Muscle layer of colon (tissue), 2 donors: ENCODE data around the gene ITIH5.
A peak's percentile ranks its signal among the peaks of the same experiment; 100 is the strongest.
"Not testable (repeated sequence)": the region's sequence is repeated elsewhere in the genome, so short reads cannot be mapped to it uniquely, and the experiment has no call there.

Experiments used
- H3K27ac ChIP-seq: one replicate; pipeline ENCODE4 v1.7.0; 2013; ENCODE audit warnings: low read depth, mild to moderate bottlenecking, low read length, moderate library complexity
- H3K27me3 ChIP-seq, 2 donors: one replicate each; pipeline ENCODE4 v1.7.0; 2013; ENCODE audit warnings: low read length in 2 of 2, mild to moderate bottlenecking in 2 of 2; ENCODE audit not compliant: insufficient read depth in 2 of 2, control insufficient read depth in 1 of 2
- H3K36me3 ChIP-seq: one replicate; pipeline ENCODE4 v1.7.0; 2013; ENCODE audit warnings: mild to moderate bottlenecking, low read length; ENCODE audit not compliant: insufficient read depth
- H3K4me1 ChIP-seq: one replicate; pipeline ENCODE4 v1.7.0; 2013; ENCODE audit warnings: mild to moderate bottlenecking, low read length; ENCODE audit not compliant: insufficient read depth
- H3K4me3 ChIP-seq, 2 donors: one replicate each; pipeline ENCODE4 v1.7.0; 2013; ENCODE audit warnings: low read length in 2 of 2, low read depth in 1 of 2, mild to moderate bottlenecking in 1 of 2, moderate library complexity in 1 of 2
- H3K9ac ChIP-seq: one replicate; pipeline ENCODE4 v1.7.0; 2013; ENCODE audit warnings: low read length
- H3K9me3 ChIP-seq: one replicate; pipeline ENCODE4 v1.7.0; 2013; ENCODE audit warnings: mild to moderate bottlenecking, low read length
- donor health status: abdominal sarcoma.
- donor health status: Adenocarcinoma of cecum.

Gene ITIH5

DNA sequence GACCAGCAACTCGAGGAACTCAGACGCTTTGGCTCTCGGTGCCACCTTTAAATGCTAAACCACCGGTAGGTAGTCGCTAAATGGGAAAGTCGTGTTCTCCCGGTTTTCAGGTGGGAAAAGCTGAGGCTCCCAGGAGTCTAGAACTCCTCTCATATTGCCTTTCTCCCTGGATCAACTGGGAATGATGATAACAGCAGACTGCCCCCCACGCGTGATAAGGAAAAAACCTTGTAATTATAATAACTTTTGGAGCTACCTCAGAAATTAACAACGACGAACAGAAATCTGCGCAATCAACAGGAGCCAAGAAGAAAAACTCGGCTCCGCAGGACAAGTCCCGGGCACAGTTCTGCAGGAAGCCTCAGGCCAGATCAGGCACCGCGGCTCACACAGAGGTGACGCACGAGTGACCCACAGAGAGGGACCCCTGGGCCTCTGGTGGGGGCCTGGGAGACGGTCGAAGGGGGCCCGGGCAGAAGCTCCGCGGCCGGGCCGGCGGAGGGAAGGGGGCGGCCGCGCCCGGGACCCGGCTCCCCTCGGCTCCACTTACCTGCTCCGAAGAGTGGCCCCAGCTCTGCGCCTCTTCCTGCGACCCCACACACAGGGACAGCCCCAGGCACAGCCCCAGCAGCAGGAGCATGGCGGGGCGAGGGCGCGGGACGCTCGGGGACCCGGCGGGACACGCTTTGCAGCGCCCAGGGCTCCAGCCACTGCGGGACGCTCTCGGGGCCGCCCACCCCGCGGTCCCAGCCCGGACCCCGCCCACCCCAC is at the start of gene ITIH5:
TSS of gene ITIH5 (minus strand) at position 714 of the 771 bp plus-strand sequence. CDS start at position 640, 74 bp downstream.
- H3K4me1 ChIP-seq: peaks cover 41% of the 10 kb centered on the region
- H3K27ac ChIP-seq: peak within 1 kb of the TSS; percentile 98

DNA sequence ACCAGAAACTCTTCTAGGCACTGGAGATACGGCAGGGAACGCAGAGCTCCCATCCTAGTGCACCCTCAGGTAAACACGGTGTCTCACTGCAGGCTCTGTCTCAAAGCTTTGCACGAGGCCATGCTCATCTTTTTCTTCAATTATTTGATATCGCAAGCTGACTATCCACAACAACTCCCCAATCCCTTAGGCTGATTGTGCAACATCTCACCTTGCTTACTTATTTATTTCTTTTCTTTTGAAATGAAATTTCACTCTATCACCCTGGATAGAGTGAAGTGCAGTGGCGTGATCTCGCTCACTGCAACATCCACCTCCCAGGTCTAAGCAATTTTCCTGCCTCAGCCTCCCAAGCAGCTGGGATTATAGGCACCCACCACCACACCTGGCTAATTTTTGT is 48.7 kb upstream of the ITIH5 start:
- no peaks in the 10 kb centered on the region for H3K27me3 ChIP-seq
- no peaks in the 10 kb centered on the region for H3K4me1 ChIP-seq
- no peaks in the 10 kb centered on the region for H3K36me3 ChIP-seq
- no peaks in the 10 kb centered on the region for H3K9me3 ChIP-seq
- no peak overlapping the region for H3K9ac ChIP-seq
- no peak overlapping the region for H3K27ac ChIP-seq
- no peak overlapping the region for H3K4me3 ChIP-seq

More for the DNA sequence above, at the start of gene ITIH5:
- no peaks in the 10 kb centered on the region for H3K36me3 ChIP-seq
- H3K4me3 ChIP-seq: peak within 1 kb of the TSS; percentile 87 to 96
- H3K9me3 ChIP-seq: no peaks in the 10 kb centered on the region
- peaks cover 0 to 8% of the 10 kb centered on the region in 2 donors for H3K27me3 ChIP-seq
- H3K9ac ChIP-seq: peak within 1 kb of the TSS; percentile 55

DNA sequence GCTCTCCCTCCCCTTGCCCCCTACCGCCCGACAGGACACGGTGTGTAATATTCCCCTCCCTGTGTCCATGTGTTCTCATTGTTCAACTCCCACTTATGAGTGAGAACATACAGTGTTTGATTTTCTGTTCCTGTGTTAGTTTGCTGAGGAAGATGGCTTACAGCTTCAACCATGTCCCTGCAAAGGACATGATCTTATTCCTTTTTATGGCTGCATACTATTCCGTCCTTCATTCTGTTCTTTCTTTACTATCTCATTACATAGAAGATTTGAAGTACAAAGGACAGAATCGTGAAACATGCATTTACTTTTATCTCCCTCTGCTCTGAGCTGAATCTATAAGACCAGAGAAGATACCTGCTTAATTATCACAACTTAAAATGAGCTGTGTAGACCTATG is 44.3 kb upstream of the ITIH5 start:
- H3K9ac ChIP-seq, H3K27ac ChIP-seq, H3K4me3 ChIP-seq, H3K36me3 ChIP-seq, H3K4me1 ChIP-seq, H3K9me3 ChIP-seq, H3K27me3 ChIP-seq: not testable (repeated sequence)

DNA sequence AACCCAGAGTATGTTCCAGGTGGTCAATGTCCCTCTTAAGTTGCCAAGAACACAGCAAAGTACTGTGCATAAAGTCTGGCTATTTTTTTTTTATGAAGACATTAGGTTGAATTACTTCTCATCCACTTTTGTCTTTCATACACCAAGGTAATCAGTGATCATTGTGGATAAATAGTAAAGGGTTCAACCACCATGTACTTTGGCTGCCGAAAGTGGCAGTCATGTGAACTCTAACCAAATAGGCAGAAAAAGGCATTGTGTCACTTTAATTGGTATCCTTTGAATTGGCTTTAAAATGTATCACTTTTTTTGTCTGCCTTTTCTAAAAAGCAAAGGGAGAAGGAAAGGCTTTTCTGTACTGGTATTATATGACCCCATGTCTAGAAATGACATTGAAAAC is 43.7 kb upstream of the ITIH5 start:
- H3K27me3 ChIP-seq: no peaks in the 10 kb centered on the region
- no peaks in the 10 kb centered on the region for H3K9me3 ChIP-seq
- no peak overlapping the region for H3K9ac ChIP-seq
- no peaks in the 10 kb centered on the region for H3K36me3 ChIP-seq
- no peak overlapping the region for H3K27ac ChIP-seq
- no peak overlapping the region for H3K4me3 ChIP-seq
- H3K4me1 ChIP-seq: no peaks in the 10 kb centered on the region

DNA sequence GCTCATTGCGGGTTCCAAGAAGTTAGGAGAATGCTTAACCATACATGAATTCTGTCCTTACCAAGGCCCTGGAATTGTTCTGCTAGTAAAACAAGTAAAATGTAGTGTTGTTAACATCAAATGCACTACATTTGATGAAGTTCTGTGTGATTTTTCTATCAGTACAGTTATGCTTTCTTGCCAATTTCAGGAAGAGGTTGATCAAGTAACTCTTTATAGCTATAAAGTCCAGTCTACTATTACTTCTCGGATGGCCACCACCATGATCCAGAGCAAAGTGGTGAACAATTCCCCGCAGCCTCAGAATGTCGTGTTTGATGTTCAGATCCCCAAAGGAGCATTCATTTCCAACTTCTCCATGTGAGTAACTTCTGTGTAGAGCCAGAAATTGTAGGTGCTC is 42.1 kb upstream of the ITIH5 start:
- no peak overlapping the region for H3K27ac ChIP-seq
- H3K9me3 ChIP-seq: no peaks in the 10 kb centered on the region
- no peak overlapping the region for H3K4me3 ChIP-seq
- no peak overlapping the region for H3K9ac ChIP-seq
- no peaks in the 10 kb centered on the region for H3K27me3 ChIP-seq
- H3K4me1 ChIP-seq: peaks cover 4% of the 10 kb centered on the region
- no peaks in the 10 kb centered on the region for H3K36me3 ChIP-seq

DNA sequence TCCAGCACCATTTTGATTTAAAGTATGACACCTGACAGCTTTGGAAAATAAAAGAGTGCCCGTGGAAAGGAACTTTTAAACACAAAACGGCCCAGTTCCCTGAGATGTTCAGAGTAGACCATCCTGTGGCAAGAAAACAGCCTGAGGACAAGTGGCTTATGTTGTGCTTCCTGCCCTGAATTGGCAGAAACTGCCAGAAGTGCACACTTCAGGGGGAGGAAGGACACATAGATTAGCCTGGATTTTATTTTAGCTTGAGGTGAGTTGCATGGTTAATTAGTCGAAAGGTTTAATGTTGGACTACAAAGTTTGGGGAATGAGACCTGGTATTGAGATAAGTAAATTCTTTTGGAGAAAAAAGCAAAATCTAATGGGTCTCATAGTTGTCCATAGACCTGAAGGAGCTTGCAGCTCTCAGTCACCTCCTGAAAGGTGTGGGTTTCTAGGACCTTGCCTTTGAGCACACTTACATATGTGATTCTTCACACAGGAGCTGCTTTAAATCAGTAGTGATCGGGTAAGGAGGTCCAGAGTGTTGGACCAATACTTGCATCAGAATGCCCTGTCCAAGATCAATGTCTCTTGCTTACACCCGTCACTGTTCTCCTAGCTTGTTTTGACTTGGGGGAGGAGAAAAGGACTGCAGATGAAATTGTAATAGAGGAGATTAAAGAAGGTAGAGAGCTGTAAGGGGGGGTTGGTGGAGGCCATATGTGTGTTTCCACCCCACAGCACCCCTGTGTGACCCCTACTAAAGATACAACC is 41.3 kb upstream of the ITIH5 start:
- H3K4me1 ChIP-seq: peaks cover 12% of the 10 kb centered on the region
- no peak overlapping the region for H3K4me3 ChIP-seq
- no peaks in the 10 kb centered on the region for H3K9me3 ChIP-seq
- H3K27ac ChIP-seq: no peak overlapping the region
- no peaks in the 10 kb centered on the region for H3K36me3 ChIP-seq
- no peak overlapping the region for H3K9ac ChIP-seq
- no peaks in the 10 kb centered on the region for H3K27me3 ChIP-seq

DNA sequence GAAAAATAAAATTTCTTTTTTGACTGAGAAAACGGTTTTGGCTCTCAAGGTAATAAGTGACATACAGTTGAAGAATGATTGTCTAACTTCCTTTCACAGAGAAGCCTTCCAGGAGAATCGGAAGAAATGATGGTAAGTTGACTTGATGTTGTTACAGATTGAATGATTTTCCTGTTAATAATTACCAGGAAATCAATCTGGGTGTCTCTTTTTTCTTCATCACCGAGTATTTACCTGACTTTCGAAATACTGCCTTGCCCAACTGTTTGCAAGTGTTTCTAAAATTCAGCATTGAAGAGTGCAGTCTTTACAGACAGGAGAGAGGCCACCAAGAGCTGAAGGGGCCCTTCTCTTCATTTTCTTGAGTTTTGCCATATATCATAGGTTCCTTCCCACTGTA is 40.3 kb upstream of the ITIH5 start:
- Histone ChIP-seq H3K9ac (no peak overlapping the region), H3K9me3 (no peaks in the 10 kb centered on the region), H3K27me3 (no peaks in the 10 kb centered on the region), H3K4me1 (peaks cover 12% of the 10 kb centered on the region), H3K4me3 (no peak overlapping the region), H3K36me3 (no peaks in the 10 kb centered on the region), H3K27ac (no peak overlapping the region)

DNA sequence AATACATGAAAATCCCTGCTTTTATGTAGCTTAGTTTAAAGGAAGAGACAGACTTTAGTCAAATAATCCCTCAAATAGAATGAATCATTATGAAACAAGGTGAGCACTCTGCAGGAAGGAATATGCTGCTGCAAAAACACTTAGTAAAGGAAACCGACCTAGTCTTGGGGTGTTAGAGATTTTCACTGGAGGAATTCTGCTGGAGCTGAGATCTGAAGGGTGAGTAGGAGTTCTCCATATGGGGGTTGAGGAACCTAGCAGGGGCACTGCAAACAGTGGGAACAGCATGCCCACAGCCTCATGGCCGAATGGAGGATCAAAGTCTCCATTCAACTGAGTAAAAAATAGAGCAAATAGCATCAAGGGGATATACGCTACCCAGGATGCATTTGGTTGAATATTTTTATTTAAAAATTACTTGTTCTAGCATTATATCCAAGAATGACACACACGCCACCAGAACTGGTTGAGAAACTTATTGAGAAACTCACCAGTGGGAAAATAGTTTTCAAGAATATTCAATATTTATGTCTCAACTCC is 39.8 kb upstream of the ITIH5 start:
- Histone ChIP-seq H3K4me1 (peaks cover 12% of the 10 kb centered on the region), H3K27ac (no peak overlapping the region), H3K27me3 (no peaks in the 10 kb centered on the region), H3K36me3 (no peaks in the 10 kb centered on the region), H3K4me3 (no peak overlapping the region), H3K9ac (no peak overlapping the region), H3K9me3 (no peaks in the 10 kb centered on the region)

DNA sequence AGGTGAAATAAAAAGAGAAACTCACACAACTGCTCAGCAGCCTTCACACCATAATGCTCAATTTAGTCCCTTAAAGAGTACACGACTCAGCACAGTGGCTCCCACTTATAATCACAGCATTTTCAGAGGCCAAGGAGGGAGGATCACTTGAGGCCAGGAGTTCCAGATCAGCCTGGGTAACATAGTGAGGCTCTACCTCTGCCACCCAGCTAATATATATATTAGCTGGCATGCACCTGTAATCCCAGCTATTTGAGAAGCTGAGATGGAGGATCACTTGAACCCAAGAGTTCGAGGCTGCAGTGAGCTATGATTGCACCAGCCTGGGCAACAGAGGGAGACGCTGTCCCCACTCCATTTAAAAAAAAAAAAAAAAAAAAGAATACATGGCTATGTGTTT is 38.6 kb upstream of the ITIH5 start:
- no peak overlapping the region for H3K4me3 ChIP-seq
- no peak overlapping the region for H3K27ac ChIP-seq
- no peaks in the 10 kb centered on the region for H3K36me3 ChIP-seq
- H3K4me1 ChIP-seq: peaks cover 12% of the 10 kb centered on the region
- H3K27me3 ChIP-seq: no peaks in the 10 kb centered on the region
- no peak overlapping the region for H3K9ac ChIP-seq
- no peaks in the 10 kb centered on the region for H3K9me3 ChIP-seq

DNA sequence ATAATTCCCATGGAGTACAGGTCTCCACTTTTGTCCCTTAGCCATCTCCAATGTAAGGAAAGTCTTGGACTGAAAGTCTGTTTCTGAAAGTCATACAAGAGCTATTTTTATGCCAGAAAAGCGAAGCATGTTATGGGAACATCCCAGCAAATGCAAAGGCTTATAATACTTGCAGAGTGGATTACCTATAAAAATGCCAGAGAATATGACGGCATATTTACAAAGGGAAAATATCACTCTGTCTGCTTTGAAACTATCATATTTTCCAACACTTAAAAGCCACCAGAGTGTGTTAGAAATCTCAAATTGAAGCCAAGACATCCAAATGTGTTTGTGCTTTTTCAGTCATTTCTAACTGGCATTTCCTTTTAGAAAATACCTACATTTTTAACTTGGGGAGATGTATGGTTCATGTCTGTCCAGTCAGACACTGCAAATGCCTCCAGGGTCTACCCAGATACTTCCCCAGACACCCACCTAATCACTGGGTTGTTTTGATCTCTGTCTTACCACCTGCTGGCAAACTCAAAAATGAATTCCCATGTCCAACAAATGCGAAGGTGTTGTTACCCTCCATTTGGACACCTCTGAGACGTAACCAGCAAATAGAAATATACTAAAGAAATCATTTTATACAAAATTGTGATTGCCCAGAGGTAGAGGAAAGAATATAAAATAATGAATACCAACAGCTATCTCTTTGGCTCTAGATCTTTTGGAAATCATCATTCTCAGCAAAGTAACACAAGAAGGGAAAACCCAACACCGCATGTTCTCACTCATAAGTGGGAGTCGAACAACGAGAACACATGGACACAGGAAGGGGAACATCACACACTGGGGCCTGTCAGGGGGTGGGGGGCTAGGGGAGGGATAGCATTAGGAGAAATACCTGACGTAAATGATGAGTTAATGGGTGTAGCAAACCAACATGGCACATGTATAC is 37.6 kb upstream of the ITIH5 start:
- Histone ChIP-seq H3K9me3 (no peaks in the 10 kb centered on the region), H3K27ac (no peak overlapping the region), H3K27me3 (no peaks in the 10 kb centered on the region), H3K9ac (no peak overlapping the region), H3K36me3 (no peaks in the 10 kb centered on the region), H3K4me1 (peaks cover 12% of the 10 kb centered on the region), H3K4me3 (no peak overlapping the region)

DNA sequence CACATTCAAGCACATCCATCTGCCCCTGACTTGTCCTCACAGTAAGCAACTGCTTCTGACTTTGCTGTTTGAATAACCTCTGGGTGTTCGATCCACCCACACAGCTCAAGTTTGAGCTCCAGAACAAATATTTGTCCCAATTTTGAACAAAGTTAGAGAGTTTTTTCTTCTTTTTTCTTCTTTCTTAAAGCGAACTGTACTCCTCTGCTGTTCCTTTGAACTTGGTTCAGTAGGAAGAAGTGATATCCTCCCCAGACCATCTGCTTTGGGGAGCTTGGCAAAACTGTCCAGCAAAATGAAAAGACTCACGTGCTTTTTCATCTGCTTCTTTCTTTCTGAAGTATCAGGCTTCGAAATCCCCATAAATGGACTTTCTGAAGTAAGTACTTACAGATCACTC is 36.4 kb upstream of the ITIH5 start, which contains the start of gene ITIH2:
TSS of gene ITIH2 (plus strand) at position 177 of the 400 bp plus-strand sequence. CDS start at position 296, 119 bp downstream.
- H3K27me3 ChIP-seq: no peaks in the 10 kb centered on the region
- H3K9ac ChIP-seq: no peak within 1 kb of the TSS
- no peaks in the 10 kb centered on the region for H3K36me3 ChIP-seq
- H3K27ac ChIP-seq: no peak within 1 kb of the TSS
- peaks cover 12% of the 10 kb centered on the region for H3K4me1 ChIP-seq
- H3K4me3 ChIP-seq: no peak within 1 kb of the TSS
- H3K9me3 ChIP-seq: no peaks in the 10 kb centered on the region
